ENCODE data around the gene FH. TPM values are rescaled to one million over a fixed set of nuclear protein-coding genes. Genes with fewer than 3 reads are reported as not detected.

FH gene
- total RNA-seq (100 to 1,000 TPM; 153 to 279 (median 209) TPM), polyA plus RNA-seq (100 to 1,000 TPM; 168 to 246 TPM)
- long read RNA-seq, donor 1, transcript FH-201 (10 exons, 1,797 nt) = major isoform, 429 of 446 reads
- long read RNA-seq, donor 1, partial matches to known transcripts = 8 of 446 reads
- long read RNA-seq, donor 1, other reads (novel, unspliced or antisense) = 9 of 446 reads
- long read RNA-seq, donor 2, transcript FH-201 (10 exons, 1,797 nt) = major isoform, 1,419 of 1,480 reads
- long read RNA-seq, donor 2, partial matches to known transcripts = 12 of 1,480 reads
- long read RNA-seq, donor 2, other reads (novel, unspliced or antisense) = 49 of 1,480 reads
- long read RNA-seq, donor 3, transcript FH-201 (10 exons, 1,797 nt) = major isoform, 176 of 183 reads
- long read RNA-seq, donor 3, partial matches to known transcripts = 3 of 183 reads
- long read RNA-seq, donor 3, other reads (novel, unspliced or antisense) = 4 of 183 reads

DNA sequence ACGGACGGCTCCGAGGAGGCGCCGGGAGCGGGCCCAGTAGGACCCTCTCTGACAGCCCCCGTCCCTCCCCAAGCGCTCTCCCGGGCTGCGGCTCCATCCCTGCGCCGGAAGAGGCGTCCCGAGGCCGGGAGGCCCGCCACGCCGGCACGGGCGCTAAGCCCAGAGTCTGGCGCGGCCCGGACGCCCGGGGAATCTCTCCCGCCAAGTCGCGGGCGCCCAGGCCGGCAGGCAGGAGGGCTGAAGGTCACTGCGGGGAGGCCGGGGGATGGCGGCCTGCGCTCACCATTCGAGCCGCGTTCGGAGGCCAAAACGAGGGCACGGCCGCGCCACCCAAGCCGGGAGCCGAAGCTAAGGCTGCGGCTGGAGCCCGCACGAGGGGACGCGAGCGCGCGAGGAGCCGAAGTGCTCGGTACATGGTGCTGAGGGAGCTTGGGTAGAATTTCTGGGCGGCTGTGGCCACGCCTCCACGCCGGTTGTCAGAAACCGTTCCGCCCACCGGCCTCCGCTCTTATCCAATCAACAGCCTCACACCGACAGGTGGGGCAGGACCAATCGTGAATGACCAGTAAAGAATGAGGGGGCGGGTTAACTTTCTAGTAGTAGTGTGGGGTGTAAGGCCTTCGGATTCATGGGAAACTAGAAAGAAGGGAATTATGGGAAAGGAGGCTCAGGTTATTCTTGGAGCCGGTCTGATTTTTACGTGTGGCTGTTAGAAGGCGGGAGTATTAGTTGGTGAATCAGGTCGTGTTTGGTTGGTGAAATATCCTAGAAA lies at the start of gene FH:
TSS of gene FH (minus strand) at position 448 of the 772 bp plus-strand sequence. CDS start at position 415, 33 bp downstream.
- Histone ChIP-seq H3K9me3 (no peaks in the 10 kb centered on the region), H3K36me3 (peaks cover 0 to 24% (median 9%) of the 10 kb centered on the region in 9 donors), H3K27ac (peak within 1 kb of the TSS; percentile 84 to 97 (median 92)), H3K27me3 (peaks cover 0 to 26% (median 0%) of the 10 kb centered on the region in 9 donors), H3K4me1 (peaks cover 0 to 27% (median 13%) of the 10 kb centered on the region in 12 donors), H3K4me3 (peak within 1 kb of the TSS; percentile 79 to 97 (median 90))
- TF ChIP-seq POLR2A (IDR thresholded peaks at IDR 0.05) = peak in 1 of 2 donors; percentile 90
- TF ChIP-seq, protein P1, sequence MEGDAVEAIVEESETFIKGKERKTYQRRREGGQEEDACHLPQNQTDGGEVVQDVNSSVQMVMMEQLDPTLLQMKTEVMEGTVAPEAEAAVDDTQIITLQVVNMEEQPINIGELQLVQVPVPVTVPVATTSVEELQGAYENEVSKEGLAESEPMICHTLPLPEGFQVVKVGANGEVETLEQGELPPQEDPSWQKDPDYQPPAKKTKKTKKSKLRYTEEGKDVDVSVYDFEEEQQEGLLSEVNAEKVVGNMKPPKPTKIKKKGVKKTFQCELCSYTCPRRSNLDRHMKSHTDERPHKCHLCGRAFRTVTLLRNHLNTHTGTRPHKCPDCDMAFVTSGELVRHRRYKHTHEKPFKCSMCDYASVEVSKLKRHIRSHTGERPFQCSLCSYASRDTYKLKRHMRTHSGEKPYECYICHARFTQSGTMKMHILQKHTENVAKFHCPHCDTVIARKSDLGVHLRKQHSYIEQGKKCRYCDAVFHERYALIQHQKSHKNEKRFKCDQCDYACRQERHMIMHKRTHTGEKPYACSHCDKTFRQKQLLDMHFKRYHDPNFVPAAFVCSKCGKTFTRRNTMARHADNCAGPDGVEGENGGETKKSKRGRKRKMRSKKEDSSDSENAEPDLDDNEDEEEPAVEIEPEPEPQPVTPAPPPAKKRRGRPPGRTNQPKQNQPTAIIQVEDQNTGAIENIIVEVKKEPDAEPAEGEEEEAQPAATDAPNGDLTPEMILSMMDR (IDR thresholded peaks at IDR 0.05) = peak in 1 of 12 donors; percentile 14
- WGBS, 4 donors = 0 to 1% (median 0%) methylated on average over 19 to 70 of the region's 70 CpGs
- peak; percentile 96 to 97 (median 97) for DNase-seq
- ATAC-seq = peak; percentile 99 to 100 (median 100)
- intact Hi-C loops (cut with DNase I) = loop anchor here in 3 of 10 donors (5.0 to 10.0 kb wide), 3 partner anchors 123 to 495 kb away; partner anchors contain the start of genes CHML (in 1 of the 3), EXO1 (in 1 of the 3) and OPN3 (in 1 of the 3)

DNA sequence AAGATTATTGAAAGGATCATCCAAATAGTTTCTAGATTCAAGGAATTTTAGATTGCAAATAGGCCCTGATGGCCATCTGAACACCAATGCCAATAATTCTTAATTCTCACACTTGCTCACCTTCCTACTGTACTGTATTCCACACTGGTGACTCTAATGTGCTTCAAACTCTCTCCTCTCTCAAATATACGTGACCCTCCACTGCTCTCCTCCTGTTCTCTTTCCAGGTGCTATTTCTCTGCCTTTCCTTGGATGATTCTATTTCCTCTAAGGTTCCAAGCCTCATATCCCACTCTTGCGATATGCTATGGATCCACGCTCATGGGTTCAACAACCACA lies 41.3 kb upstream of the FH start:
- DNase-seq = no peak

DNA sequence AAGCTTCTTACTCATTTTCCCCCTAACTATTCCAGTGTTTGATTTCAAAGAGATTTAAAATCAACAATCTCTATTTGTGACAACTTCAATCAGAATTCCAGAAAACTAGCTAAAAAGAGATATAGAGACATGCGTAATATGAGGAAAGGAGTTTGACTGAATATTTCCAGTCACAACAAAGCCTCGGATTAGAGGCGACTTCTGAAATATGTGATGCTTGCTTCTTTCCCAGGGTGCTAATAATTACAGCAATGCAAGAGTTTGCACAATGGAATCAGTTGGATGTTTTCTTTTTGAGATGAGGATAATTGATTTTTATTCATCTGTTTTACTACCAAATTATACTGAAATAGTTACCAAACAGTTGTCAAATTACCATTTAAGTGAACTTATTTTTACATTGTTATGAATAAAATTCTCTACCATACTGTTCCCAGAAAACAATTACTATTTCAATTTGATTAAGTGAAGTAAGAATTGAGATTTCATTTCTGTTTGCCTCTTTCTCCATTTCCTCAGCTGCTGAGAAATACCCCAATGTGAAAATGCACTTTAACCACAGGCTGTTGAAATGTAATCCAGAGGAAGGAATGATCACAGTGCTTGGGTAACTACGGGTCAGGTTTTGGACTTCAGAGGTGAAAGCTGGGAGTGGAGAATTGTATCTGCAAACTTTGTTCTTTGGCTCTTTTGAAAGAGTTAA lies 40.7 kb upstream of the FH start:
- H3K4me1 ChIP-seq = no peaks in the 10 kb centered on the region
- H3K27ac ChIP-seq = no peak overlapping the region
- WGBS, 4 donors = 82 to 87% (median 84%) methylated on average over 4 of the region's 4 CpGs
- H3K9me3 ChIP-seq = no peaks in the 10 kb centered on the region
- no peak for ATAC-seq
- intact Hi-C loops (cut with DNase I) = no loop called here
- TF ChIP-seq, protein P1 (IDR thresholded peaks at IDR 0.05) = no peak
- TF ChIP-seq POLR2A (IDR thresholded peaks at IDR 0.05) = no peak
- H3K4me3 ChIP-seq = no peak overlapping the region
- H3K36me3 ChIP-seq = no peaks in the 10 kb centered on the region
- no peak for DNase-seq
- no peaks in the 10 kb centered on the region for H3K27me3 ChIP-seq

More for the DNA sequence above, 41.3 kb upstream of the FH start:
- Histone ChIP-seq H3K27me3 (no peaks in the 10 kb centered on the region), H3K27ac (no peak overlapping the region), H3K9me3 (no peaks in the 10 kb centered on the region), H3K36me3 (no peaks in the 10 kb centered on the region), H3K4me1 (no peaks in the 10 kb centered on the region), H3K4me3 (no peak overlapping the region)
- no peak for ATAC-seq
- TF ChIP-seq, protein P1 (IDR thresholded peaks at IDR 0.05) = no peak
- no peak for TF ChIP-seq POLR2A (IDR thresholded peaks at IDR 0.05)
- intact Hi-C loops (cut with DNase I) = no loop called here
- WGBS, 4 donors = 82 to 89% (median 84%) methylated on average over 3 of the region's 3 CpGs

All from heart left ventricle (tissue), 16 donors.